GM19468 (cell line): ENCODE measurements around the gene SLC36A2.

Experiments used
- ATAC-seq: cut with Tn5 transposase; IDR thresholded peaks from one replicate; pipeline ENCODE4 v1.9.1; 2021; ENCODE audit warnings: mild to moderate bottlenecking, moderate library complexity, moderate number of reproducible peaks; ENCODE audit not compliant: unreplicated experiment; ENCODE audit errors: extremely low read depth

Gene SLC36A2

DNA sequence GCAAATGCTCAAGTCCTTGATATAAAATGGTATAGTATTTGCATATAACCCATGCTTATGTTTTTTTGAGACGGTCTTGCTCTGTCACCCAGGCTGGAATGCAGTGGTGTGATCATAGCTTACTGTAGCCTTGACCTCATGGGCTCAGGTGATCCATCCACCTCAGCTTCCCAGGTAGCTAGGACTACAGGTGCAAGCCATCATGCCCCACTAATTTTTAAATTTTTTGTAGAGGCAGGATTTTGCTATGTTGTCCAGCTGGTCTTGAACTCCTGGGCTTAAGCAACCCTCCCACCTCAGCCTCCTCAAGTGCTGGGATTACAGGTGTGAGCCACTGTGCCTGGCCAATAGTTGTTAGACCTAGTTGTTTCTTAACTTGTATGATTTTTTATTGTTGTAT lies 61.1 kb downstream of the SLC36A2 start:
- no peak for ATAC-seq

DNA sequence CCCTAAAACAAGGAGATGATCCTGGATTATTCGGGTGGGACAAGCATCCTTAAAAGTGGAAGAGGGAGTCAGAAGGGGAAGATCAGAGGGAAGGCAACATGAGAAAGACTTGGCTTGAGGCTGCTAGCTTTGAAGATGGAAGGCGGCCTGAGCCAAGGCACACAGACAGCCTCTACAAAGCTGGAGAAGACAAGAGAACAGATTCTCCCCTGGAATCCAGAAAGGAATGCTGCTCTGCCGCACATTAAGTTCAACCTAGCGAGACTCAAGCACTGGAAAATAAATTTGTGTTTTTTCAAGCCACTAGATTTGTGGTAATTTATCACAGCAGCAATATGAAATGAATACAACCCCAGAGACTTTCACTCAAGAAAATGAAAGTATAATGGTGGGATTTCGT lies 61.7 kb downstream of the SLC36A2 start:
- ATAC-seq: no peak

GRCh38 chr5:151284392-151284967 lies 62.9 kb downstream of the SLC36A2 start:
- ATAC-seq: no peak

DNA sequence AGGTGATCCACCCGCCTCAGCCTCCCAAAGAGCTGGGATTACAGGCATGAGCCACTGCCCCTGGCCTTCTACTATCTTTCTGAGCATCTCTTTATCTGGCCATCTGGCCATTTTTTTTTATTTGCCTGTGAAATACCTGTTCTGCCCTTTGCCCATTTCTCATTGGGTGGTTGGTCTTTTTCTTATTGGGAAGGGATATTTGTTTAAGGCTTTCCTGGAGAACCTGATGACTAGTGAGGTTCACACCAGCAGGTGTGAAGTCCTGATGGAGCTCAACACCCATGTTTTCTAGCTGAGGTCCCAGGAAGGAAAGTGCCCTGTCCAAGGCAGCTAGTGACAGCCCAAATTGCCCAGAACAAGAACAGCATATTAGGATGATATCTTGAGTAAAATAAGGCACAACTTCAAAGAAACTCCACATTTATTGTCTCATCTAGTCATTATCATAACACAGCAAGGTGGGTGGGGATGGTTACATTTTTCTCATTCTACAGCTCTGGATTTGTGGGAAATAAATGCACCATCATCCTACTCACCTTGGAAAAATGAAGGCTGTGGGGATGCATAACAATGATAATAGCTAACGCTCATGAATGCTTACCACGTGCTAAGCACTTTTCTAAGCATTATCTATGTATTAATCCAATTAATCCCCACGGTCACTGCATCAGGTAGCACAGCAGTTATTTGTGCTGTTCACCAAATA lies 64.1 kb downstream of the SLC36A2 start:
- ATAC-seq: no peak

DNA sequence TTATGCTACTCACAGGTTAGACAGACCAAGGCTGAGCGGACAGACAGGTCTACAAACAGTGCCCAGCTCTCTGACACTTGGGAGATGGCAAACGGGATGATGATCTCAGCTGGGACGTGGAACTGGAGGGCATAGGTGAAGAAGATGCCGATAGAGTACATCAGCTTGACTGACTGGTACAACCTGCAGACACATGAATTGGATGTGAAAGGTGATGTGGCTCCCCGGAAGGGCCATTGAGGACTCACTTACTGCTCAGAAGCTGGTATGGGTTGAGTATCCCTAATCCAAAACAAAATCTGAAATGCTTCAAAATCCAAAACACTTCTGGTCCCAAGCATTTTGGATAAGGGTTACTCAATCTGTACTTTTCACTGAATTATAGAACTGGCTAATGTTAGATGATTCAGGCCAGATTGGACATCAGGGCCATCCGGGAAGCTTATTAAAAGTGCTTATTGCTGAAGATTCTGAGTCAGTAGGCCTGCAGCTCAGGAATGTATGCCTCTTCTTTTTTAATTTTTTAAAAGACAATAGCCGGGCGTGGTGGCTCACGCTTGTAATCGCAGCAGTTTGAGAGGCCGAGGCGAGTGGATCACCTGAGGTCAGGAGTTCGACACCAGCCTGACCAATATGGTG lies 66.2 kb downstream of the SLC36A2 start:
- no peak for ATAC-seq

GRCh38 chr5:151280443-151280842 lies 66.9 kb downstream of the SLC36A2 start:
- no peak for ATAC-seq

DNA sequence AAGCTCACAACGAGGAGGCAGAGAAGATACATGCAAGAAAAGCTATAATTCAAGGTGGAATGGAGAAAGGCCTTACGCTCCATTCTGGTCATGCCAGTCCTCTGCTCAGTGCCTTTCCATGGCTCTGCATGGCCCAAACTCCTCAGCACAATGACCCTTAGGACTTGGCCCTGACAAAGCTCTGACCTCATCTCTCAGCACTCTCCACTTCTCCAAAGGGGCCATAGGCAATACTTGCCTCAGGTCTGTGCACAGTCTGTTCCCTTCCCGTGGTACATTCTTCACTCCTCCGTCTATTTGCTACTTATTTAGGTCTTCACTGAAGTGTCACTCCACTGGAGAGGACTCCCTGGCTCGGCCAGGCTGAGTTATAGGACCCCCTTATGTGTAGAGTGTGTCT lies 68.5 kb downstream of the SLC36A2 start:
- no peak for ATAC-seq

- no peak for ATAC-seq
Observed at GRCh38 chr5:151275803-151276202, 71.6 kb downstream of the SLC36A2 start.

- no peak for ATAC-seq
Observed at GRCh38 chr5:151274666-151275065, 72.7 kb downstream of the SLC36A2 start.

DNA sequence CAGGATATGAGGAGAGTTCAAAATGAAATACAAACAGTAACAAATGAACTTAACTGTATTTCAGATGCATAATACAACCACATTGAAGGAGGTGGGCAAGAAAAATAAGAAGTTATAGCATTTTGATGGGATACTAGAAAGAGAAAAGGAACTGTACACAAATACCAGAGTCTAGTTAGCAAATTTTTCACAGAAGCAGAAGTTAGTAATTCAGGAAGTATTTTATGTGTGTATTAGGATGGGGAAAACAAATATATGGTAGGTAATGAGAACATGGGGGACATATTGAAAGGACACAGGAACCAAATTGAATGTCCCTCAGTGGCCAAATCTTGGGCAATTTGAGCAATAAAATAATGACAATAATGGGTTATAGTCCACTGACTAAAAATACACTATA lies 76.0 kb downstream of the SLC36A2 start:
- ATAC-seq: no peak

DNA sequence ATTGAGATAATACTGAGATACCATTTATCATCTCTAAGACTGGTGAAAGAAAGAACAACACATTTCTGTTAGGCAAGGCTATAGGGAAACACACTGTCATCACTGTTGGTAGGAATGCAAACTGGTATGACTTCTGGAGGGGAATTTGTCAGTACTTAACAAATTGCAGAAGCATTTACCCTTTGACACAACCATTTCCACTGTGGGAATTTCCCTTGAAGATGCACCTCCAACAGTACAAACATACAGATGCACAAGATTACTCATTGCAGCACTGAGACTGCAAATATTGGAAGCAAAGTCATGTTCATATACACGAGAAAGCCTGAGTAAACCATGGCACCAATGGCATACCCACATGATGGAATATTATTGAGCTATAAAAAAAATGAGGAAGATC lies 76.8 kb downstream of the SLC36A2 start:
- peak; percentile 59 for ATAC-seq

DNA sequence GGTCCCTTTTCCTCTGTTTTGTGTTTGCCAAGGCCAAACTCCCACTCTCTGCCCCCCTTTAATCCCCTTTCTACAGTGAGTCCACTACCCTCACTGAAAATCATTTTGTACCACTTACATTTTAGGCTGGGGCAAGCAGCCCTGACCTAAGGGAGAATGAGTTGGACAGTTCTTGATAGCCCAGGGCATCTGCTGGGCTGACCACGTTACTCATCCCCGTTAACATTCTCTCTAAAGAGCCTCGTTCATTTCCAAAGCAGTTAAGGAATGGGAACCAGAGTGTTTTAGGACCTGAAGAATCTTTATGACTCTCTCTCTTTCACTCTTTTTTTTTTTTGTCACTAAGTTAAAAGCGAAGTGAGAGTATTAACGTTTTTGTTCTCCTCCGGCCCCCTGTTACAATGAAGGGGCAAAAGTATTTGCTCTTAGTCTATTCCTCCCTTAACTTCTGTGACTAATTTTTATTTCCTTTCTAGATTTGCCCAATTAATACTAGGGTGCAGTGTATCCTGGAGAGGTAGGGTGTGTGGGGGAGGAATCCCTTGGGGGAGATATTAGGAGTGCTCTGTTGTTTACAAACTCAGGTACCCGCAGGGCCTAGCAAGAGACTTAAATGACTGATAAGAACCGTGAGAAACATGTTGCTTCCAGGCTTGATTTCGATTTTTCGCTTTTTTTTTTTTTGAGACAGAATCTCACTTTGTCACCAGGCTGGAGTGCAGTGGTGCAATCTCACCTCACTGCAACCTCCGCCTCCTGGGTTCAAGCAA lies 79.7 kb downstream of the SLC36A2 start:
- no peak for ATAC-seq
